HepG2 (cell line): Measurements from ENCODE around the gene RSKR. TPM values are rescaled to one million over a fixed set of nuclear protein-coding genes. Genes with fewer than 3 reads are reported as not detected.

Experiments used
- ATAC-seq: fragments of 200-7000 bp; cut with Tn5 transposase; 3 replicates; pipeline ENCODE4 v1.9.1; 2020; ENCODE audit warnings: mild to moderate bottlenecking, moderate library complexity
- BruUV-seq: library from RNA; stranded (reverse); fragments of 400-500 nt; replicated peaks from 2 replicates; lab custom pipeline; 2021; lab: Mats Ljungman, UMichigan
- CTCF ChIA-PET: fragments of 300-600 bp; formaldehyde crosslinking; extraction: SDS; loops from one replicate; lab custom pipeline; 2021; ENCODE audit warnings: low total read pairs, inconsistent platforms, low intra/inter-chr PET ratio; lab: Yijun Ruan, JAX
- POLR2A ChIA-PET: fragments of 350-600 bp; sonication (Branson Sonifier 250); formaldehyde crosslinking; loops from one replicate; lab custom pipeline; 2020; ENCODE audit warnings: antibody characterized with exemption, inconsistent platforms; lab: Yijun Ruan, JAX
- DNase-seq: peaks from one replicate; pipeline ENCODE4 v3.0.0-alpha.2; 2015; ENCODE audit warnings: low spot score
- FAIRE-seq: peaks from 3 replicates; lab custom pipeline; 2011; peaks lifted over from hg19 to GRCh38; lab: Jason Lieb, UNC
- H2AFZ ChIP-seq: one replicate; pipeline ENCODE4 v1.6.1; 2011; ENCODE audit warnings: low read length, inconsistent platforms
- H3K27ac ChIP-seq: fragments of 300-600 bp; 3 replicates; pipeline ENCODE4 v1.8.0; 2011; ENCODE audit warnings: mixed run types, mild to moderate bottlenecking, mixed read lengths, low read length, inconsistent platforms; ENCODE audit not compliant: insufficient read depth; ENCODE audit errors: extremely low read length
- H3K27me3 ChIP-seq, 2 experiments: fragments of 200-600 bp in 1 of 2; 2 replicates in 1 of 2; 3 replicates in 1 of 2; pipeline versions ENCODE4 v1.6.0 to v1.8.0; 2011; ENCODE audit warnings: low read length in 2 of 2, mild to moderate bottlenecking in 2 of 2, moderate library complexity in 2 of 2, inconsistent platforms in 1 of 2; ENCODE audit not compliant: insufficient read depth in 2 of 2, control insufficient read depth in 1 of 2
- H3K36me3 ChIP-seq, 2 experiments: fragments of 200-600 bp in 1 of 2; replicated peaks in 1 of 2; 2 replicates in 1 of 2; 3 replicates in 1 of 2; pipeline versions ENCODE4 v1.5.1 to v1.8.0; 2011; ENCODE audit warnings: low read length in 2 of 2, inconsistent platforms in 1 of 2; ENCODE audit not compliant: insufficient read depth in 2 of 2, control insufficient read depth in 1 of 2
- H3K4me1 ChIP-seq: 2 replicates; pipeline ENCODE4 v1.5.1; 2012; ENCODE audit warnings: low read length, inconsistent platforms; ENCODE audit not compliant: insufficient read depth
- H3K4me2 ChIP-seq: 2 replicates; pipeline ENCODE4 v1.6.0; 2011; ENCODE audit warnings: low read depth, low read length, inconsistent platforms
- H3K4me3 ChIP-seq, 3 experiments: fragments of 200-600 bp in 1 of 3; sonication (generic), shearing (Covaris generic) in 1 of 3; replicated peaks in 1 of 3; 2 replicates each; pipeline ENCODE4 v1.5.1; 2011 to 2016; ENCODE audit warnings: low read length in 3 of 3, inconsistent platforms in 2 of 3, low read depth in 2 of 3, mild to moderate bottlenecking in 2 of 3, control low read depth in 1 of 3, mixed read lengths in 1 of 3; ENCODE audit not compliant: insufficient read depth in 1 of 3
- H3K79me2 ChIP-seq: one replicate; pipeline ENCODE4 v1.6.1; 2011; ENCODE audit warnings: low read length, inconsistent platforms; ENCODE audit not compliant: insufficient read depth
- H3K9ac ChIP-seq: 2 replicates; pipeline ENCODE4 v1.6.0; 2011; ENCODE audit warnings: mild to moderate bottlenecking, low read depth, low read length, inconsistent platforms; ENCODE audit not compliant: insufficient read depth
- H3K9me3 ChIP-seq: 2 replicates; pipeline ENCODE4 v1.5.1; 2012; ENCODE audit warnings: mild to moderate bottlenecking, low read length
- H4K20me1 ChIP-seq: 2 replicates; pipeline ENCODE4 v1.6.0; 2011; ENCODE audit warnings: inconsistent platforms, mild to moderate bottlenecking, low read length, moderate library complexity; ENCODE audit not compliant: insufficient read depth
- CREM ChIP-seq, 2 experiments: sonication (generic) in 1 of 2; formaldehyde crosslinking in 1 of 2; IDR thresholded peaks; 2 replicates each; pipeline versions ENCODE4 v1.4.0 to v1.6.1; 2016 to 2020; ENCODE audit warnings: antibody characterized with exemption in 1 of 2, mild to moderate bottlenecking in 1 of 2, missing genetic modification reagents in 1 of 2
- ISX ChIP-seq: sonication (generic); formaldehyde crosslinking; conservative IDR thresholded peaks from 2 replicates; pipeline ENCODE4 v1.5.0; 2020; ENCODE audit warnings: missing genetic modification reagents
- MAZ ChIP-seq, 2 experiments: sonication (generic) in 1 of 2; formaldehyde crosslinking in 1 of 2; IDR thresholded peaks; 2 replicates each; pipeline versions ENCODE4 v1.5.0 to v1.6.1; 2012 to 2020; ENCODE audit warnings: low read depth in 2 of 2, mild to moderate bottlenecking in 2 of 2, borderline replicate concordance in 1 of 2, improper control_type of control experiment in 1 of 2, low read length in 1 of 2, missing genetic modification reagents in 1 of 2, moderate library complexity in 1 of 2
- ZNF720 ChIP-seq: sonication (generic); formaldehyde crosslinking; IDR thresholded peaks from 2 replicates; pipeline ENCODE4 v1.4.0; 2020; ENCODE audit warnings: missing genetic modification reagents
- WGBS: methylation state at CpG from one replicate; pipeline ENCODE4 v1.1.6; 2017; ENCODE audit warnings: low lambda C conversion rate; 5-methylcytosine and 5-hydroxymethylcytosine counted together
- in situ Hi-C: cut with HindIII; loops from 2 replicates; pipeline ENCODE4 v1.10.0; 2017; ENCODE audit warnings: low pct_unique_long_range_greater_than_20kb; ENCODE audit not compliant: extremely low pct_ligation_motif_present
- intact Hi-C: fragments of 100-400 bp; cut with micrococcal nuclease; formaldehyde crosslinking; loops from one replicate; pipeline ENCODE4 v1.10.0; 2022; ENCODE audit not compliant: unreplicated experiment
- polyA plus RNA-seq, 8 experiments: library from polyadenylated mRNA; depleted of rRNA in 3 of 8; stranded (reverse) in 7 of 8; unstranded in 1 of 8; fragments of >200 nt; fragmentation: Illumina TruSeq in 4 of 8; extraction: Trizol in 4 of 8; gene quantifications; 2 replicates each; pipeline versions ENCODE4 v1.2.1 to v1.2.3, GENCODE V29; 2011 to 2016; ENCODE audit warnings: low read depth in 4 of 8, missing spikeins in 1 of 8, mixed read lengths in 1 of 8; ENCODE audit not compliant: insufficient read depth in 1 of 8
- total RNA-seq, 5 experiments: library from RNA; depleted of rRNA; stranded (reverse); fragments of >200 nt; fragmentation: Illumina TruSeq; extraction: Trizol; gene quantifications; 2 replicates each; pipeline ENCODE4 v1.2.3, GENCODE V29; 2016; ENCODE audit warnings: low read depth in 1 of 5
- TF ChIP-seq, protein P1 (sequence below): sonication (generic); formaldehyde crosslinking; IDR thresholded peaks from 2 replicates; pipeline ENCODE4 v1.4.0; 2020; ENCODE audit warnings: missing genetic modification reagents, low read depth, mild to moderate bottlenecking, borderline replicate concordance
- TF ChIP-seq, protein P2 (sequence below): sonication (generic); formaldehyde crosslinking; IDR thresholded peaks from 2 replicates; pipeline ENCODE4 v1.8.1; 2023; ENCODE audit warnings: mild to moderate bottlenecking, missing genetic modification reagents
- TF ChIP-seq, protein P3 (sequence below): sonication (generic); formaldehyde crosslinking; IDR thresholded peaks from 2 replicates; pipeline ENCODE4 v1.5.0; 2020; ENCODE audit warnings: missing genetic modification reagents

RSKR gene
- total and polyA plus RNA-seq, 2 of the 13 experiments (the other 11 are each of a cell fraction or from before 2014, with no cell fraction given) = 5.0 to 10.4 TPM

DNA sequence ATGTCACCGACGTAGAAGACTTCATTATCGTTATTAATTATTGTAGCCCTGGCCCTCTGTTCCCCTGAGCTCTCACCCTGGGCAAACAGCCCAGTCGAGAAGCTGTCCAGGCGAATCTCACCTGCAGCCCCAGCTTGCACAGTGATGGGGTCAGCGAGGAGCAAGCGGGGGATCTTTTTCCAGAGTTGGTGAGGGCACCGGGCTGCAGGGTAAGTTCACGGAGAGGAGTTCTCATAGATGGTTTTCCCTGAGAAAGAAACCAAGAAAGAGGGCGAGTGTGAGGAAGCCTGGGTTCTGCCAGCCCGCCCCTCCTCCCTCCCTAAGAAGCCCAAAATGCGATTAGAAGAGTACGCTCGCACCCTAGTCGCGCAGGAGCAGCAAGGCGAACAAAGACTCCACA is 15.6 kb downstream of the RSKR start:
- FAIRE-seq (no peak), ATAC-seq (peak; percentile 6), DNase-seq (no peak)
- 0% methylated on average over 11 of the region's 17 CpGs for WGBS
- intact Hi-C loops = no loop called here
- Histone ChIP-seq H2AFZ (no peak overlapping the region), H3K4me3 (peak overlapping the region; percentile 87 to 95 (median 95)), H3K9ac (peak overlapping the region; percentile 88), H3K9me3 (no peaks in the 10 kb centered on the region), H3K27me3 (no peaks in the 10 kb centered on the region; a peak in 1 of 5 replicates), H3K4me2 (peak overlapping the region; percentile 98), H3K36me3 (no peaks in the 10 kb centered on the region; a peak in 1 of 5 replicates), H3K79me2 (peaks cover 14% of the 10 kb centered on the region), H3K4me1 (peaks cover 17% of the 10 kb centered on the region), H3K27ac (peak overlapping the region; percentile 80), H4K20me1 (no peaks in the 10 kb centered on the region)
- POLR2A ChIA-PET = no interaction called here
- TF ChIP-seq ZNF720 (no peak), MAZ (IDR thresholded peaks at IDR 0.05; ENCODE audit: borderline replicate concordance, low read depth, low read length) (no peak), MAZ (CRISPR knock-in tag; IDR thresholded peaks at IDR 0.05; ENCODE audit: low read depth) (0 out of 2 replicates have a peak, but pooled peaks have one; percentile 18), ISX (CRISPR knock-in tag) (0 out of 2 replicates have a peak, but pooled peaks have one; percentile 14), CREM (IDR thresholded peaks at IDR 0.05) (0 out of 2 replicates have a peak, but pooled peaks have one; percentile 11), CREM (CRISPR knock-in tag; IDR thresholded peaks at IDR 0.05) (no peak)
- TF ChIP-seq, protein P1, sequence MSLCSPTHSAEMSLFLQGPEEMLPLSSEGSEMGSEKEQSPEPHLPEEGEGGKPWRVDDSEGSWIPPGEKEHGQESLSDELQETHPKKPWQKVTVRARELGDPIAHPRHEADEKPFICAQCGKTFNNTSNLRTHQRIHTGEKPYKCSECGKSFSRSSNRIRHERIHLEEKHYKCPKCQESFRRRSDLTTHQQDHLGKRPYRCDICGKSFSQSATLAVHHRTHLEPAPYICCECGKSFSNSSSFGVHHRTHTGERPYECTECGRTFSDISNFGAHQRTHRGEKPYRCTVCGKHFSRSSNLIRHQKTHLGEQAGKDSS (CRISPR knock-in tag) = 0 out of 2 replicates have a peak, but pooled peaks have one; percentile 5
- TF ChIP-seq, protein P2, sequence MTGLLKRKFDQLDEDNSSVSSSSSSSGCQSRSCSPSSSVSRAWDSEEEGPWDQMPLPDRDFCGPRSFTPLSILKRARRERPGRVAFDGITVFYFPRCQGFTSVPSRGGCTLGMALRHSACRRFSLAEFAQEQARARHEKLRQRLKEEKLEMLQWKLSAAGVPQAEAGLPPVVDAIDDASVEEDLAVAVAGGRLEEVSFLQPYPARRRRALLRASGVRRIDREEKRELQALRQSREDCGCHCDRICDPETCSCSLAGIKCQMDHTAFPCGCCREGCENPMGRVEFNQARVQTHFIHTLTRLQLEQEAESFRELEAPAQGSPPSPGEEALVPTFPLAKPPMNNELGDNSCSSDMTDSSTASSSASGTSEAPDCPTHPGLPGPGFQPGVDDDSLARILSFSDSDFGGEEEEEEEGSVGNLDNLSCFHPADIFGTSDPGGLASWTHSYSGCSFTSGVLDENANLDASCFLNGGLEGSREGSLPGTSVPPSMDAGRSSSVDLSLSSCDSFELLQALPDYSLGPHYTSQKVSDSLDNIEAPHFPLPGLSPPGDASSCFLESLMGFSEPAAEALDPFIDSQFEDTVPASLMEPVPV (CRISPR knock-in tag) = no peak
- TF ChIP-seq, protein P3, sequence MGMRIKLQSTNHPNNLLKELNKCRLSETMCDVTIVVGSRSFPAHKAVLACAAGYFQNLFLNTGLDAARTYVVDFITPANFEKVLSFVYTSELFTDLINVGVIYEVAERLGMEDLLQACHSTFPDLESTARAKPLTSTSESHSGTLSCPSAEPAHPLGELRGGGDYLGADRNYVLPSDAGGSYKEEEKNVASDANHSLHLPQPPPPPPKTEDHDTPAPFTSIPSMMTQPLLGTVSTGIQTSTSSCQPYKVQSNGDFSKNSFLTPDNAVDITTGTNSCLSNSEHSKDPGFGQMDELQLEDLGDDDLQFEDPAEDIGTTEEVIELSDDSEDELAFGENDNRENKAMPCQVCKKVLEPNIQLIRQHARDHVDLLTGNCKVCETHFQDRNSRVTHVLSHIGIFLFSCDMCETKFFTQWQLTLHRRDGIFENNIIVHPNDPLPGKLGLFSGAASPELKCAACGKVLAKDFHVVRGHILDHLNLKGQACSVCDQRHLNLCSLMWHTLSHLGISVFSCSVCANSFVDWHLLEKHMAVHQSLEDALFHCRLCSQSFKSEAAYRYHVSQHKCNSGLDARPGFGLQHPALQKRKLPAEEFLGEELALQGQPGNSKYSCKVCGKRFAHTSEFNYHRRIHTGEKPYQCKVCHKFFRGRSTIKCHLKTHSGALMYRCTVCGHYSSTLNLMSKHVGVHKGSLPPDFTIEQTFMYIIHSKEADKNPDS (CRISPR knock-in tag) = no peak
- in situ Hi-C loops = no loop called here
- TSS peak; percentile 85 for BruUV-seq
- CTCF ChIA-PET = no interaction called here
